GM18868 (cell line): ENCODE results near the gene OR10P1.

Source experiments
- ATAC-seq: cut with Tn5 transposase; IDR thresholded peaks from one replicate; pipeline ENCODE4 v1.9.1; 2021; ENCODE audit warnings: mild to moderate bottlenecking, moderate library complexity; ENCODE audit not compliant: unreplicated experiment

OR10P1 gene

GRCh38 chr12:55682087-55682796 is 45.5 kb downstream of the OR10P1 start:
- ATAC-seq = no peak

DNA sequence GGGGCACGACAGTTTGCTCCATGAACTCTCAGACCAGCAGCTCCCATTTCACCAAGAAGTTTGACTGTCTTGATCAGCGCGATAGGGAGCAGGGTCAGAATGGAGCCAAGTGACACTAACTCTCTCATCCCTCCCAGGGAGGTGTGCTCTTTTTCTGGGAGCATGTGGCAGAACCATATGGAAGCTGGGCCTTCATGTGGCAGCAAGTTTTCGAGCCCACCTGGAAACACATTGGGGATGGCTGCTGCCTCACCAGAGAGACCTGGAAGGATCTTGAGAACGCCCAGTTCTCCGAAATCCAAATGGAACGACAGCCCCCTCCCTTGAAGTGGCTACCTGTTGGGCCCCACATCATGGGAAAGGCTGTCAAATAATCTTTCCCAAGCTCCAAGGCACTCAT is 47.0 kb downstream of the OR10P1 start:
- ATAC-seq = no peak

GRCh38 chr12:55684761-55685370 is 48.2 kb downstream of the OR10P1 start:
- no peak for ATAC-seq

DNA sequence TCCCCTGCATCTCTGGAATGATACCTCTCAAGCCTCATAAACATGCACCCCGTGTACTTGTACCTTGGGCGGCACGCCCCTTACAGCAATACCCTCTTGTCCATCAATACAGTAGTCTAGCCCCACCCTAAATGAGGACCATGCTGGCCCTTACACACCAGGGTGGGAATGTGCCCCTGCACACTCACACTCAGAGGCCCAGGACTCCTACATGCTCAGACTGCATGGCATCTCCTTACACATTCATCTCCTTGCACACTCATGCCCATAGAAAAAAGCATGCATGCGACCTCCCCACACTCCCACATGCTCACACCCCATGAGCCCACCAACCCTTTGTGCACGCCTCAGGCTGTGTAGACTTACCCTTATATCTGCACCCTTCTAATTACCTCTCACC is 49.0 kb downstream of the OR10P1 start:
- ATAC-seq = no peak

DNA sequence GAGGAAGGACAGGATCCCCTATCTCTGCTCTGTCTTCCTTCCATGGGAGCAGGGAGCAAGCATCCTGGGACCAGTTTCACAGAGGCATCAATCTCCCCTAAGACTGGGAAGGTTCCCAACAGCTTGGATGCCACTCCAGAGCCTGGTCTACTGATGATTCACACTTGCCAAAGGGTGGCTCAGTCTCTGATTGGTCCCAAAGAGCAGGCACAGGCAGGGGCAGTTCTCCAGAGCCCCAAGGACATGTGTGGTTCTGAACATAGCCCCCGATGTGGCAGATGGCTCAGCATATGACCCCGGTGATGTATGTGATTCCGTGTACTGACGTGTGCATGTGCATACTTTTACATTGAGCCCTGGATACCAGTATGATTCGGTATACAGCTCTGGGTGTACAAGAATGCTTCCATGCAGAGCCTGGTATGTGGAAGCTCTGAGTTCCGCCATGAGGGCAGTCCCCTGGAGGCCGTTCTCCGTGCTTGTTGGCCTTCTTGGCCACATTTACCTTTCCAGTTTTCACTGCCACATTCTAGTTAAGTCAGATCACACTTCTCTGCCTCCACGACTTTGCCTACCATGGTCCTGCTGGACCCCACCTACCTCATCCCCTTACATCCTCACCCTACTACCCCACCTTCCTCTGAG is 49.8 kb downstream of the OR10P1 start:
- ATAC-seq = no peak
